Measurements from ENCODE around the gene HPF1. TPM values are rescaled to one million over a fixed set of nuclear protein-coding genes. Genes with fewer than 3 reads are reported as not detected.

The HPF1 gene
- total RNA-seq, 6 donors from 2014 or later: 6.5 to 46.2 (median 16.5) TPM

DNA sequence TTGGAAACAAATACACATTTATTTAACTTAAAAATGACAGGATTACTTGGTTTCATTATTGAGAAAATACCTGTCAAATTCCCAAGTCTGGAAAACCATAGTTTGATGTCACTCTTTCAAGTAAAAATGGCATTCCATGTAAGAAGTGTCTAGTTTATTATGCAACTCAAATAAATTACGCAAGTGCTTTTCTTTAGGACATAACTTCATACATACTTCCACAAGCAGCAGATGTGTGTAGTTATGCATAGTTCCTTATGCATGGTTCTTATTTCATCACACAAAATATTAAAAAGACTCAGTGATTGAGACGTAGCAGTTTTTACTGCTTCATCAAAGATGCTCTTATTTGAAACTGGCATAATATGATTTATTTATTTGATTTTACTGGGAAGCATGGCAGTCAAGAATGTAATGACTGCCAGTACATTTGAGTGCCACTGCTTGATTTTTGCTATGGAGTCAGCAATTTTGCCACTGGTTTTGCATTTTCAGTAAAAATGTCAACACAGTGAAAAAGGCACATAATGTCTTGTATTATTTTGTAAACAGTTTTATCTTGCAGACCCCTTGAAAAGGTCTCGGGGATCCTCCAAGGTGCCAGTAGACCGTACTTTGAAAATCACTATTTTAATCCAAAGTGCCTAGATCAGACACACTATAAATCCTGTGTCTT, 75.2 kb downstream of the HPF1 start:
- Histone ChIP-seq H3K27me3 (no peaks in the 10 kb centered on the region), H3K27ac (no peak overlapping the region), H3K36me3 (peaks cover 0 to 20% (median 4%) of the 10 kb centered on the region in 4 donors), H3K4me1 (peaks cover 0 to 6% (median 0%) of the 10 kb centered on the region in 4 donors), H3K4me3 (no peak overlapping the region), H3K9me3 (no peaks in the 10 kb centered on the region)
- DNase-seq (no peak), ATAC-seq (ENCODE audit: low FRiP score in 2 of 2) (no peak)
- WGBS, 2 donors: 77 to 87% methylated on average over 4 of the region's 4 CpGs
- TF ChIP-seq EP300 (IDR thresholded peaks at IDR 0.05) (no peak), POLR2AphosphoS5 (IDR thresholded peaks at IDR 0.05) (no peak)
- TF ChIP-seq, protein P1, sequence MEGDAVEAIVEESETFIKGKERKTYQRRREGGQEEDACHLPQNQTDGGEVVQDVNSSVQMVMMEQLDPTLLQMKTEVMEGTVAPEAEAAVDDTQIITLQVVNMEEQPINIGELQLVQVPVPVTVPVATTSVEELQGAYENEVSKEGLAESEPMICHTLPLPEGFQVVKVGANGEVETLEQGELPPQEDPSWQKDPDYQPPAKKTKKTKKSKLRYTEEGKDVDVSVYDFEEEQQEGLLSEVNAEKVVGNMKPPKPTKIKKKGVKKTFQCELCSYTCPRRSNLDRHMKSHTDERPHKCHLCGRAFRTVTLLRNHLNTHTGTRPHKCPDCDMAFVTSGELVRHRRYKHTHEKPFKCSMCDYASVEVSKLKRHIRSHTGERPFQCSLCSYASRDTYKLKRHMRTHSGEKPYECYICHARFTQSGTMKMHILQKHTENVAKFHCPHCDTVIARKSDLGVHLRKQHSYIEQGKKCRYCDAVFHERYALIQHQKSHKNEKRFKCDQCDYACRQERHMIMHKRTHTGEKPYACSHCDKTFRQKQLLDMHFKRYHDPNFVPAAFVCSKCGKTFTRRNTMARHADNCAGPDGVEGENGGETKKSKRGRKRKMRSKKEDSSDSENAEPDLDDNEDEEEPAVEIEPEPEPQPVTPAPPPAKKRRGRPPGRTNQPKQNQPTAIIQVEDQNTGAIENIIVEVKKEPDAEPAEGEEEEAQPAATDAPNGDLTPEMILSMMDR (IDR thresholded peaks at IDR 0.05): no peak

Other genes with a start within 250 kb of the HPF1 start
- 10 to 100 TPM in 3 of 6 donors, 1 to 10 TPM in 3; 6.9 to 24.2 (median 10.3) TPM for gene NEK1, start 145.4 kb downstream of the HPF1 start, total RNA-seq
- 10 to 100 TPM; 16.2 to 54.4 (median 30.4) TPM for gene CLCN3, start 137.4 kb downstream of the HPF1 start, total RNA-seq

Measured in upper lobe of left lung (tissue), 6 donors.